Measurements from ENCODE around the gene PDZD8. TPM values are rescaled to one million over a fixed set of nuclear protein-coding genes. Genes with fewer than 3 reads are reported as not detected.

Gene PDZD8
- total RNA-seq, 2 experiments from 2014 or later, result 15.5 to 16.2 TPM

- H3K4me1 Mint-ChIP-seq (ENCODE audit: low read depth), result peaks cover 12% of the 10 kb centered on the region
- no peaks in the 10 kb centered on the region for H3K27me3 Mint-ChIP-seq
- intact Hi-C loops (cut with micrococcal nuclease), result no loop called here
- H3K9me3 Mint-ChIP-seq, result peaks cover 11% of the 10 kb centered on the region
- DNase-seq (no peak), ATAC-seq (no peak)
- no peak for TF ChIP-seq CTCF (IDR thresholded peaks at IDR 0.05)
- ChIA-PET POLR2A (interaction anchor here (0.6 to 0.9 kb wide), 2 partner anchors 15 to 25 kb away, joined by 3 to 4 read pairs; no protein-coding TSS in a partner anchor), CTCF (interaction anchor here (1.3 kb wide), 1 partner anchor 14 kb away, joined by 5 read pairs; no protein-coding TSS in a partner anchor)
- H3K27ac Mint-ChIP-seq, result no peak overlapping the region
- no peak overlapping the region for H3K4me3 Mint-ChIP-seq
- H3K36me3 Mint-ChIP-seq (ENCODE audit: low read depth), result peaks cover 35% of the 10 kb centered on the region
These were observed 41.2 kb downstream of the PDZD8 start for GRCh38 chr10:117334066-117334465.

- no peak for TF ChIP-seq CTCF (IDR thresholded peaks at IDR 0.05)
- Mint-ChIP-seq H3K4me1 (ENCODE audit: low read depth) (peaks cover 10% of the 10 kb centered on the region), H3K27me3 (no peaks in the 10 kb centered on the region), H3K4me3 (no peak overlapping the region), H3K9me3 (no peaks in the 10 kb centered on the region), H3K27ac (no peak overlapping the region), H3K36me3 (ENCODE audit: low read depth) (peaks cover 19% of the 10 kb centered on the region)
- no peak for DNase-seq
- CTCF ChIA-PET, result interaction anchor here (2.5 kb wide), 1 partner anchor 111 kb away, joined by 11 read pairs; no protein-coding TSS in a partner anchor
- POLR2A ChIA-PET, result no interaction called here
- ATAC-seq, result no peak
- intact Hi-C loops (cut with micrococcal nuclease), result no loop called here
These were observed 48.0 kb downstream of the PDZD8 start for GRCh38 chr10:117327262-117327661.

- no peak overlapping the region for H3K4me3 Mint-ChIP-seq
- H3K4me1 Mint-ChIP-seq (ENCODE audit: low read depth), result peaks cover 2% of the 10 kb centered on the region
- ATAC-seq (no peak), DNase-seq (no peak)
- TF ChIP-seq CTCF (IDR thresholded peaks at IDR 0.05), result no peak
- H3K27ac Mint-ChIP-seq, result no peak overlapping the region
- intact Hi-C loops (cut with micrococcal nuclease), result loop anchor here (5.0 kb wide), 1 partner anchor 107 kb away; no protein-coding TSS in a partner anchor
- H3K9me3 Mint-ChIP-seq, result no peaks in the 10 kb centered on the region
- ChIA-PET CTCF (interaction anchor here (1.2 to 3.7 kb wide), 2 partner anchors 108 to 148 kb away, joined by 3 to 33 read pairs; no protein-coding TSS in a partner anchor), POLR2A (no interaction called here)
- H3K27me3 Mint-ChIP-seq, result no peaks in the 10 kb centered on the region
- H3K36me3 Mint-ChIP-seq (ENCODE audit: low read depth), result peaks cover 11% of the 10 kb centered on the region
These were observed 50.9 kb downstream of the PDZD8 start for GRCh38 chr10:117324367-117324766.

DNA sequence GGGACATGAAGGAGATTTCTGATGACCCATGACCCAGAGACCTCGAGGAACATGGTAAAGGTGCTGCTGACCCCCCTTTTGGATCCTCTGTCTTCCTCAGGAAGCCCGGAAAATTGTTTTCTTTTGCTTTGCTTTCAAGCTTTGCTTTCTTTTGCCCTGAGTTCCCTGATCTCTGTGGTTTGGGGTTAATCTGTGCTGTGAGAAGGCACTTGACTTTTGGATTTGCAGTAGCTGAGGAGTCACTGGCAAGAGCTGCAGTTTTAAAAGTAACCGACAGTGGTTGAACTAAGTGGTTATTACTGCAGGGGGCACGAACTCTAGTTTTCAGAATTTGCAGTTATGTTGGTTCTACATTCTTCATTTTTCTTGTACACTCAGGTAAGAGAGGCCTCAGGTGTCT is 53.0 kb downstream of the PDZD8 start:
- TF ChIP-seq CTCF (IDR thresholded peaks at IDR 0.05), result no peak
- Mint-ChIP-seq H3K4me3 (no peak overlapping the region), H3K4me1 (ENCODE audit: low read depth) (peaks cover 2% of the 10 kb centered on the region), H3K9me3 (no peaks in the 10 kb centered on the region), H3K36me3 (ENCODE audit: low read depth) (peaks cover 17% of the 10 kb centered on the region), H3K27me3 (no peaks in the 10 kb centered on the region), H3K27ac (no peak overlapping the region)
- intact Hi-C loops (cut with micrococcal nuclease), result loop anchor here (5.0 kb wide), 1 partner anchor 105 kb away; no protein-coding TSS in a partner anchor
- CTCF ChIA-PET, result interaction anchor here (0.9 to 3.7 kb wide), 2 partner anchors 9 to 106 kb away, joined by 3 to 33 read pairs; no protein-coding TSS in a partner anchor
- ATAC-seq, result no peak
- POLR2A ChIA-PET, result interaction anchor here (1.3 kb wide), 1 partner anchor 52 kb away, joined by 3 read pairs; no protein-coding TSS in a partner anchor
- no peak for DNase-seq

DNA sequence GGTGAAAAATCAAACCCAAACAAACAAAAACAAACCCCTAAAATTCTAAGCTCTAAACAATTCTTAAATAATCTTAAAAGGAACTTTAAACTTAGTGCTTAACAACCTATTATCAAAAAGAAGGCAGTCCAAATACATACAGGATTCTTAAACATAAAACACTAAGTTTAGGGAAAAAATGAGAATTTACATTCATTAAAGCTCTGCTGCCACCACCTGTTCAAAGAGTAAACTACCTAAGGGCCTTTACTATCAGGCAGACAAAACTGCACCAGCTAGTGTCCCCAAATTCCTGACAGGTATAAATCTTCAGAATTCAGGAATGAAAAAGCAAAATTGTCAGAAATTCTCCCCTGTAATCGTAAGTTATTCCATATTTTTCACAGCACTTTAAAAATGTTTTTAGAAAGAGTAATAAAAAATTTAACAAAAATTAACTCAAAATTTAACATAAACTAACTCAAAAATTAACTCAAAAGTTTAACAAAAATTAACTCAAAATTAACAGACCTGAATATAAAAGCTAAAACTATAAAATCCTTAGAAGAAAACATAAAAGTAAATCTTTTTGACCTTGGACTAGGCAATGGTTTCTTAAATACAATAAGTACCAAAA is 55.1 kb downstream of the PDZD8 start:
- Mint-ChIP-seq H3K9me3 (no peaks in the 10 kb centered on the region), H3K27ac (no peak overlapping the region), H3K4me3 (no peak overlapping the region), H3K4me1 (ENCODE audit: low read depth) (peaks cover 2% of the 10 kb centered on the region), H3K36me3 (ENCODE audit: low read depth) (peaks cover 7% of the 10 kb centered on the region), H3K27me3 (no peaks in the 10 kb centered on the region)
- POLR2A ChIA-PET, result no interaction called here
- intact Hi-C loops (cut with micrococcal nuclease), result loop anchor here (5.0 kb wide), 1 partner anchor 103 kb away; no protein-coding TSS in a partner anchor
- TF ChIP-seq CTCF (IDR thresholded peaks at IDR 0.05), result peak; percentile 68
- DNase-seq (no peak), ATAC-seq (peak; percentile 49)
- CTCF ChIA-PET, result interaction anchor here (0.7 to 3.8 kb wide), 27 partner anchors 8 to 811 kb away, joined by 3 to 124 read pairs (median 4); no protein-coding TSS in a partner anchor

Data from activated CD8-positive, alpha-beta T cell treated with anti-CD3 and anti-CD28 coated beads for 36 hours (primary cell).